Measurements from ENCODE around the gene FRMD7. TPM values are rescaled to one million over a fixed set of nuclear protein-coding genes. Genes with fewer than 3 reads are reported as not detected.

Gene FRMD7, protein sequence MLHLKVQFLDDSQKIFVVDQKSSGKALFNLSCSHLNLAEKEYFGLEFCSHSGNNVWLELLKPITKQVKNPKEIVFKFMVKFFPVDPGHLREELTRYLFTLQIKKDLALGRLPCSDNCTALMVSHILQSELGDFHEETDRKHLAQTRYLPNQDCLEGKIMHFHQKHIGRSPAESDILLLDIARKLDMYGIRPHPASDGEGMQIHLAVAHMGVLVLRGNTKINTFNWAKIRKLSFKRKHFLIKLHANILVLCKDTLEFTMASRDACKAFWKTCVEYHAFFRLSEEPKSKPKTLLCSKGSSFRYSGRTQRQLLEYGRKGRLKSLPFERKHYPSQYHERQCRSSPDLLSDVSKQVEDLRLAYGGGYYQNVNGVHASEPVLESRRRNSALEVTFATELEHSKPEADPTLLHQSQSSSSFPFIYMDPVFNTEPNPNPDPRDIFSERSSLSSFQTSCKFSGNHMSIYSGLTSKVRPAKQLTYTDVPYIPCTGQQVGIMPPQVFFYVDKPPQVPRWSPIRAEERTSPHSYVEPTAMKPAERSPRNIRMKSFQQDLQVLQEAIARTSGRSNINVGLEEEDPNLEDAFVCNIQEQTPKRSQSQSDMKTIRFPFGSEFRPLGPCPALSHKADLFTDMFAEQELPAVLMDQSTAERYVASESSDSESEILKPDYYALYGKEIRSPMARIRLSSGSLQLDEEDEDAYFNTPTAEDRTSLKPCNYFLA
- polyA plus RNA-seq (2012; ENCODE audit: insufficient read length, low read depth): not detected

DNA sequence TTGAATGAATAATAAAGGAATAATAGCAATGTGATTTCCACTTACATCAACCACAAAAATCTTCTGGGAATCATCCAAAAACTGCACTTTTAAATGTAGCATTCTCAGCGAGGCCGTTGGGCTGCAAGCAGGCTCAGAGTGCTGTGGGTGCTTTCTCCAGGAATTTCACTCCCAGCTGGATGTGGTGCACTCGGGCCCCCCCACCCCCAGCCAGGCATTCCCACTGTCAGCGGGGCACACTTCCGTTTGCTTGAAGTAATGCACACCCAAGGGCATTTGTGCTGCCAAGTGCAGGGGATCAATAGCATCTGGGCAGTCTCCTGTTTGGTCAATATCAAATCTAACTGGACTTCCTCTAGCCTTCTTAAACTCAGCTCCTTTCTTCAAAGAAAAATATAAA lies at the start of gene FRMD7:
Gene FRMD7 (minus strand): TSS at position 278 of the 400 bp plus-strand sequence. CDS start 176 bp downstream, at position 102.
- no peak for TF ChIP-seq TAF1 (IDR thresholded peaks at IDR 0.05; ENCODE audit: borderline replicate concordance, insufficient read depth, low read length)
- TF ChIP-seq, protein P1, sequence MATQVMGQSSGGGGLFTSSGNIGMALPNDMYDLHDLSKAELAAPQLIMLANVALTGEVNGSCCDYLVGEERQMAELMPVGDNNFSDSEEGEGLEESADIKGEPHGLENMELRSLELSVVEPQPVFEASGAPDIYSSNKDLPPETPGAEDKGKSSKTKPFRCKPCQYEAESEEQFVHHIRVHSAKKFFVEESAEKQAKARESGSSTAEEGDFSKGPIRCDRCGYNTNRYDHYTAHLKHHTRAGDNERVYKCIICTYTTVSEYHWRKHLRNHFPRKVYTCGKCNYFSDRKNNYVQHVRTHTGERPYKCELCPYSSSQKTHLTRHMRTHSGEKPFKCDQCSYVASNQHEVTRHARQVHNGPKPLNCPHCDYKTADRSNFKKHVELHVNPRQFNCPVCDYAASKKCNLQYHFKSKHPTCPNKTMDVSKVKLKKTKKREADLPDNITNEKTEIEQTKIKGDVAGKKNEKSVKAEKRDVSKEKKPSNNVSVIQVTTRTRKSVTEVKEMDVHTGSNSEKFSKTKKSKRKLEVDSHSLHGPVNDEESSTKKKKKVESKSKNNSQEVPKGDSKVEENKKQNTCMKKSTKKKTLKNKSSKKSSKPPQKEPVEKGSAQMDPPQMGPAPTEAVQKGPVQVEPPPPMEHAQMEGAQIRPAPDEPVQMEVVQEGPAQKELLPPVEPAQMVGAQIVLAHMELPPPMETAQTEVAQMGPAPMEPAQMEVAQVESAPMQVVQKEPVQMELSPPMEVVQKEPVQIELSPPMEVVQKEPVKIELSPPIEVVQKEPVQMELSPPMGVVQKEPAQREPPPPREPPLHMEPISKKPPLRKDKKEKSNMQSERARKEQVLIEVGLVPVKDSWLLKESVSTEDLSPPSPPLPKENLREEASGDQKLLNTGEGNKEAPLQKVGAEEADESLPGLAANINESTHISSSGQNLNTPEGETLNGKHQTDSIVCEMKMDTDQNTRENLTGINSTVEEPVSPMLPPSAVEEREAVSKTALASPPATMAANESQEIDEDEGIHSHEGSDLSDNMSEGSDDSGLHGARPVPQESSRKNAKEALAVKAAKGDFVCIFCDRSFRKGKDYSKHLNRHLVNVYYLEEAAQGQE (IDR thresholded peaks at IDR 0.05; ENCODE audit: insufficient read depth in 1 of 2, low read depth in 2 of 2, low read length in 2 of 2): no peak
- no peak for TF ChIP-seq SIN3A (IDR thresholded peaks at IDR 0.05; ENCODE audit: borderline replicate concordance, insufficient read depth, low read length)
- TF ChIP-seq FOXP2 (optimal IDR thresholded peaks at IDR 0.05; ENCODE audit: borderline replicate concordance, extremely low read depth, extremely low read length, insufficient read depth): no peak
- no peak for TF ChIP-seq POLR2AphosphoS5 (IDR thresholded peaks at IDR 0.05; ENCODE audit: low read depth, low read length)

- TF ChIP-seq TAF1 (IDR thresholded peaks at IDR 0.05; ENCODE audit: borderline replicate concordance, insufficient read depth, low read length): no peak
- TF ChIP-seq, protein P1 (IDR thresholded peaks at IDR 0.05; ENCODE audit: insufficient read depth in 1 of 2, low read depth in 2 of 2, low read length in 2 of 2): no peak
- TF ChIP-seq SIN3A (IDR thresholded peaks at IDR 0.05; ENCODE audit: borderline replicate concordance, insufficient read depth, low read length): no peak
- TF ChIP-seq POLR2AphosphoS5 (IDR thresholded peaks at IDR 0.05; ENCODE audit: low read depth, low read length): no peak
- TF ChIP-seq FOXP2 (optimal IDR thresholded peaks at IDR 0.05; ENCODE audit: borderline replicate concordance, extremely low read depth, extremely low read length, insufficient read depth): no peak
Measured at GRCh38 chrX:132173647-132174046, 45.8 kb upstream of the FRMD7 start.

- TF ChIP-seq FOXP2 (optimal IDR thresholded peaks at IDR 0.05; ENCODE audit: borderline replicate concordance, extremely low read depth, extremely low read length, insufficient read depth) (no peak), POLR2AphosphoS5 (IDR thresholded peaks at IDR 0.05; ENCODE audit: low read depth, low read length) (no peak), SIN3A (IDR thresholded peaks at IDR 0.05; ENCODE audit: borderline replicate concordance, insufficient read depth, low read length) (no peak), TAF1 (IDR thresholded peaks at IDR 0.05; ENCODE audit: borderline replicate concordance, insufficient read depth, low read length) (no peak)
- TF ChIP-seq, protein P1 (IDR thresholded peaks at IDR 0.05; ENCODE audit: insufficient read depth in 1 of 2, low read depth in 2 of 2, low read length in 2 of 2): no peak
Measured at GRCh38 chrX:132171881-132172280, 44.1 kb upstream of the FRMD7 start.

DNA sequence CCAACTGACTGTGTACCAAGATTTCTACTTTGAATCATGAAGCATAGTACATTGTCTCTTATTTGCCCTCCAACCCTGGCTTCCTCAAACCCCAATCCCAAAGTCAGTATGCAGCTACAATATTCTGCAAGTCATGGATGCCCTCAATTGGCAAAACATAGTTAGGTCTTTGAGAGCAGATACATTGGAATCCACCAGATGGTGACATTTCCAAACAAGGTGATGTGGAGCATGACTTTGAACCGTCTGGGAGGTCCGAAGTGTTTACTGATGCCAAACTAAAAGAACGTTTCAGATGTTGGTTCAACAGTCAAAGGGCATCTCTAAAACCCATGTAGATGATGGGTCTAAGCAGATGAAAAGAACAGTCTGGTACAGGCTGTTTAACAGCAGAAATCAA lies 43.7 kb upstream of the FRMD7 start:
- TF ChIP-seq FOXP2 (optimal IDR thresholded peaks at IDR 0.05; ENCODE audit: borderline replicate concordance, extremely low read depth, extremely low read length, insufficient read depth) (no peak), SIN3A (IDR thresholded peaks at IDR 0.05; ENCODE audit: borderline replicate concordance, insufficient read depth, low read length) (no peak), POLR2AphosphoS5 (IDR thresholded peaks at IDR 0.05; ENCODE audit: low read depth, low read length) (no peak), TAF1 (IDR thresholded peaks at IDR 0.05; ENCODE audit: borderline replicate concordance, insufficient read depth, low read length) (no peak)
- TF ChIP-seq, protein P1 (IDR thresholded peaks at IDR 0.05; ENCODE audit: insufficient read depth in 1 of 2, low read depth in 2 of 2, low read length in 2 of 2): no peak
